ENCODE results near the gene C3orf52.

C3orf52 gene

DNA sequence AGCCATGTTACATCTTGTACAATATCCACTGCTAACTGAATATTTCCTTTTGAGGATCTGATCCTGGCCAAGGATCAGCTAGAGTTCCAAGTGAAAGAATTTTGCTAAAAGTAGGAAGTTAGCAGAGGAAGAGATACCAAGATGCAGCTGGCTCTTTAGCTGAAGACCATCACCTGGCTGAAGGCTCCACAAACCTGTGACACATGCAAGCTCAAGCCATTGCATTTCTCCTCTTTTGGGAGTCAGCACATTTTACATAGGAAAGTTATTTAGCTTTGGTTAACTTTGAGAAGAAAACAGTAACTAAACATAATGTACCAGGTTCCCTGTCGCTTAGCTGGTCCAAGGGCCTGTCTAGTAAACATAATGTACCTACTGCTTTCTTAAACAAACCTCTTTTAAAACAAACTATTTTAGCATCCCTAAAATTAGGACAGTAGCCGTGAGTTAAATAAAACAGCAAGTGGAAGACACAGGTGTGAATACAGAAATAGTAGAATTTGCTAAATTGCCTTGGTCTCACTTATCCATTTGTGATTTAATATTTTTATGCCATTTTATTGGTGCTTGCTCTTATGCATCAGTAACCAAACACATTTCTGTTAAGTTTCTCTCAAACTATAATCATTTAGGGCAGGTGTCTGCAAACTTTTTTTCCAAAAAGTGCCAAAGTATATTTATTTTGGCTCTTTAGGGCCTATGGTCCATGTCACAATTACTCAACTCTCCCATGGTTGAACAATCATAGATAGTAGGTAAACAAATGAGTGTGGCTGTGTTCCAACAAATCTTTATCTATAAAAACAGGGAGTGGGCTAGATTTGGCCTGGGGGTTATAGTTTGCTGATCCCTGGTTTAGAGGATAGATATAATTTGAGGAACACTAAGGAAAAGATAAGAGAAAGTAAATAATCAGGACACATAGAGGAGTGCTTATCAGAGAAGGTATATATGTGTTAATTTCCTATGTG, 35.7 kb downstream of the C3orf52 start:
- TF ChIP-seq, protein P1, sequence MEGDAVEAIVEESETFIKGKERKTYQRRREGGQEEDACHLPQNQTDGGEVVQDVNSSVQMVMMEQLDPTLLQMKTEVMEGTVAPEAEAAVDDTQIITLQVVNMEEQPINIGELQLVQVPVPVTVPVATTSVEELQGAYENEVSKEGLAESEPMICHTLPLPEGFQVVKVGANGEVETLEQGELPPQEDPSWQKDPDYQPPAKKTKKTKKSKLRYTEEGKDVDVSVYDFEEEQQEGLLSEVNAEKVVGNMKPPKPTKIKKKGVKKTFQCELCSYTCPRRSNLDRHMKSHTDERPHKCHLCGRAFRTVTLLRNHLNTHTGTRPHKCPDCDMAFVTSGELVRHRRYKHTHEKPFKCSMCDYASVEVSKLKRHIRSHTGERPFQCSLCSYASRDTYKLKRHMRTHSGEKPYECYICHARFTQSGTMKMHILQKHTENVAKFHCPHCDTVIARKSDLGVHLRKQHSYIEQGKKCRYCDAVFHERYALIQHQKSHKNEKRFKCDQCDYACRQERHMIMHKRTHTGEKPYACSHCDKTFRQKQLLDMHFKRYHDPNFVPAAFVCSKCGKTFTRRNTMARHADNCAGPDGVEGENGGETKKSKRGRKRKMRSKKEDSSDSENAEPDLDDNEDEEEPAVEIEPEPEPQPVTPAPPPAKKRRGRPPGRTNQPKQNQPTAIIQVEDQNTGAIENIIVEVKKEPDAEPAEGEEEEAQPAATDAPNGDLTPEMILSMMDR (IDR thresholded peaks at IDR 0.05; ENCODE audit: extremely low read depth, missing control alignments): no peak
- no peak for DNase-seq (ENCODE audit: low spot score)

DNA sequence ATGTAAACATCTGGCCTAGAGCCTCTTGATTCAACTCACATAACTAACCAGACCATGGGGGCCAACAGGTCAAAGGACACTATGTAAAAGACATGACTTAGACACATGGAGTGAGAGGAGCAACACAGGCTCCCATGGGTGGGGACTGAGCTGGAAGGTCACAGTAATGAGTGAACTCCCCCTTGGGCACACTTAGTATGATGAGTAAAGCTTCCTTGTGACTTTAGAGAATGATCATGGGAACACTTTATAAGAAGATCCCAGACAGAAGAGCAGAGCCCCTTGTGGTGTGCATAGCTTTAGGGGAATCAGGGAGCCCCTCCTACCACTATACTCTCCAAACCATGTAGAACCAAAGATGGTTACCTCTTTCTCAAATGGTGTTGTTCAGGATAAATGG, 36.7 kb downstream of the C3orf52 start:
- TF ChIP-seq, protein P1 (IDR thresholded peaks at IDR 0.05; ENCODE audit: extremely low read depth, missing control alignments): no peak
- no peak for DNase-seq (ENCODE audit: low spot score)

DNA sequence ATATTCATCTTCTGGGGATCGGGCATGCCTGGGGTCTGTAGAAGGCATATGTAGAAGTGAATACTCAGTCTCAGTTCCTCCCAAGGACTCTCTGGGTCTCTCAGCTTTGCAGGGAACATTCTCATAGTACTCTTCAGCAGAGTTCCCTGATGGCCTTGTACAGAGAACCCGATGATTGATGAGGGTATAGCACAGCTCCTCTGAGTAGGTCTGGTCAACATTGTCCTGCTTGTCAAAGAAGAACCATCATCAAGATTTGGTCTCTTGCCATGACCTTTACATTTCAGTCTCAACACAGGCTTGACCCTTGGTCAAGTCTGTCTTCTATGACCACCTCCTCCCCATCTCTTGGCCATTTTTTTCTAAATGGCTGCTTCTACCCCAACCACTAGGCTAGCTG, 37.4 kb downstream of the C3orf52 start:
- TF ChIP-seq, protein P1 (IDR thresholded peaks at IDR 0.05; ENCODE audit: extremely low read depth, missing control alignments): no peak
- no peak for DNase-seq (ENCODE audit: low spot score)

DNA sequence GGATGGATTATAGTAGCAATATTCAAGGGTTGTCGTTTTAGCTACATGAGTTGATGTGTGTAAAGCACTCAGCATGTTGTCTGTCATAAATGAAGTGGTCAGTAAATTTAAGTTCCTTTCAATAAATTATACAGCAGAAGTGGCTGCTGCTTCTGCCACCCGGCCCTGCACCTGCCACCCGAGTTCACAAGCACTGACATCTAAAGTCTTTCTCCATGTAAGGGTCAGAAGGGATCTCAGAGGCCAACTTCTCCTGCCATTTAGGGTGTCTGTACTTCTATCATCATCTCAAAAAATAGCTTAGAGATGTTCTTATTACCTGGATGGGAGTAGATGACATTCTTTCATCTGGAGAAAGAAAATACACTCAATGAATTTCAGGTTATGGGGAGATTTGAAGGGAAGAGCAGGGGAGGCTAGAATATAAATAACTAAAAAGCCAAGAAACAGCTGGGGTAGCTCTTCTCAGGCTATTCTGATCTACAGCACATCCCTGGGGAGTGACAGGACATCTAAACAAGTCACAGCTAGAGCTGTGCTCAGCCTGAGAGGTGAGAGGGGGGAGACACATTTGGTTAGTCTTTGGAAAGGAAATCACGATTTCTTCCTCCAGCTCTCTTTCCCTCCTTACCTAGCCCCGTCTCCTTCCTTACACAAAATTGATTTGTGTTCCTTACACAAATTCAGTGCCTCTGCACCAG, 38.9 kb downstream of the C3orf52 start:
- TF ChIP-seq, protein P1 (IDR thresholded peaks at IDR 0.05; ENCODE audit: extremely low read depth, missing control alignments): no peak
- no peak for DNase-seq (ENCODE audit: low spot score)

DNA sequence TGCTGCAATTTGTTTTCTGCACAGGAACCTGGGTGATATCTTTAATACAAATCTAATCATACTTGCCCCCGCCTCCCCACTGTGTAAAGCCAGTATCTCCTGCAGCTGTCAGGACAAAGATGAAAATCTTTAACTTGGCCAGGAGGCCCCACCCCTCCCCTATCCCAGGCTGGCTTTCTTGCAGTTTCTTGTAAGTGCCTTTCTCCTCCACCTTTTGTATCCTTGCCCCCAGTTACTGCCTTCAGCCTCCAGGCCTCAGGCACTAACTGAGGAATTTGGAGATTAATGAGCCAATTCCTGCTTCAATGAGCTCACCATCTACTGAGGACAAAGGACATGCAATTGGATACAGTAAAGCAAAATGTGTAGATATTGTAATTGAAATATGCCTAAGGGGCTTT, 40.3 kb downstream of the C3orf52 start:
- DNase-seq (ENCODE audit: low spot score): no peak
- TF ChIP-seq, protein P1 (IDR thresholded peaks at IDR 0.05; ENCODE audit: extremely low read depth, missing control alignments): no peak

DNA sequence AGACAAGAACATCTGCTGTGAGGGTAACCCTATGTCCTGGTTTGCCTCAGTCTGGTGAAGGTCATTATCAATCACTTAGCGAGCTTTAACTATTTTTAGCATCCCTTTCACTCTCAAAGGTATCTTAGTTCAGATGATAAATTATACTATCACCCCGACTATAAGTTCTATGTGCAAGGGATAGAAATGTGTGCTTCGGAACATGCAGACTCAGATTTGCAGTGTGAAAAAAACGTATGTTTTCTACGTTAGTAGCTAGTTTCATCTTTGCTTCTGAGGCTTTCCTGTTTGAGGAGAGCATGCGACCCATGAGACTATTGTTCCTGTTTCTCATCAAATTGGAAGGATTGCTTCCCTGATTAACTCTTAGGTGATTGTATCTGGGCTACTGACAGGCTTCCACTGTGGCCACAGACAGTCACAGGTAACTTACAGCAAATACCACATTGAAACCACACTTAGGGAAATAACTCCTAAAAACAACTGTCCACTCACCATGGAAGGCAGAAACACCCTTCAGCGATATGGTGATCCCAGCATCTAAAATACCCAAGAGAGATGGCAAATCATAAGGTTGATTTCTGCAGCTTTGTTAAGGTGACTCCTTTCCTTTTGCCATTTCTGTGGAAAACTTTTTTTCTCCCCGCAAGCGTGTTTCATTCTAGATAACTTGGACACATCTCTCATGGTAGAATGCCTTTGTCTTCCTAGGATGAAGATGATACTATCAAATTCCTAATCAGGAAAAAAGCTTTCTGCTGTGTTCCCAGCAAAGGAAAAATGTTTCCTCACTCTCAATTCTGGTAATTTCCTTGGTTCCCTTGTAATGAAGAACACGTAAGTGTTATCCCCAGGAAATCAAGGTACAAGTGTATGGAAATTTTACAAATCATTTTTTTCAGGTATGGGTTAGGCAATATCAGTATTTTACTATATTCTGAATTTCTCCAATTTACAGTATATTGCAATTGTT, 41.6 kb downstream of the C3orf52 start:
- no peak for DNase-seq (ENCODE audit: low spot score)
- TF ChIP-seq, protein P1 (IDR thresholded peaks at IDR 0.05; ENCODE audit: extremely low read depth, missing control alignments): no peak
